Measurements from ENCODE around the gene HYAL3. TPM values are rescaled to one million over a fixed set of nuclear protein-coding genes. Genes with fewer than 3 reads are reported as not detected.
A peak's percentile ranks its signal among the peaks of the same experiment; 100 is the strongest.
"Not testable (repeated sequence)": the region's sequence is repeated elsewhere in the genome, so short reads cannot be mapped to it uniquely, and the experiment has no call there.

The HYAL3 gene
- total and polyA plus RNA-seq, 10 of the 15 experiments (the other 5 are each of a cell fraction or from before 2014, with no cell fraction given) = 0.37 to 4.2 (median 2.8) TPM

- Histone ChIP-seq H3K4me1 (ENCODE audit: control insufficient read depth, insufficient read depth, low read length) (peaks cover 55% of the 10 kb centered on the region), H3K27me3 (replicated peaks in 1 of 2; ENCODE audit: control insufficient read depth in 2 of 2, insufficient read depth in 2 of 2, low read length in 1 of 2) (no peaks in the 10 kb centered on the region), H3K27ac (ENCODE audit: control insufficient read depth, insufficient read depth) (no peak overlapping the region), H3K79me2 (ENCODE audit: control insufficient read depth, insufficient read depth, low read length) (peaks cover 83% of the 10 kb centered on the region), H3K4me3 (peak overlapping the region; percentile 70), H4K20me1 (ENCODE audit: control insufficient read depth, insufficient read depth) (peaks cover 23% of the 10 kb centered on the region), H3K4me2 (ENCODE audit: control insufficient read depth, insufficient read depth) (peak overlapping the region; percentile 94), H3K9me3 (replicated peaks; ENCODE audit: control insufficient read depth, insufficient read depth, low read length) (no peaks in the 10 kb centered on the region), H2AFZ (ENCODE audit: control insufficient read depth, low read depth, low read length) (no peak overlapping the region), H3K36me3 (ENCODE audit: control insufficient read depth in 2 of 2, insufficient read depth in 2 of 2, low read length in 1 of 2) (peaks cover 12% of the 10 kb centered on the region in 2 experiments; a peak in 3 of 4 replicates), H3K9ac (ENCODE audit: control insufficient read depth, insufficient read depth, low read length) (peak overlapping the region; percentile 73)
- CTCF ChIA-PET = interaction anchor here (1.0 to 3.6 kb wide), 2 partner anchors 18 to 27 kb away, joined by 3 to 42 read pairs; no protein-coding TSS in a partner anchor
- SMC1A ChIA-PET (ENCODE audit: uncharacterized antibody, unreplicated experiment) = no interaction called here
- BruUV-seq (replicated peaks) = no TSS peak
- no peak for TF ChIP-seq NR2F1 (conservative IDR thresholded peaks at IDR 0.05)
- TF ChIP-seq PML (IDR thresholded peaks at IDR 0.05; ENCODE audit: low read length) = no peak
- no peak for TF ChIP-seq EZH2 (IDR thresholded peaks at IDR 0.05; ENCODE audit: borderline replicate concordance, control insufficient read depth, low read depth, low read length)
- 89% methylated on average over 16 of the region's 16 CpGs for WGBS (ENCODE audit: insufficient coverage, insufficient replicate concordance, low lambda C conversion rate, missing lambda C conversion rate)
- DNase-seq (ENCODE audit: low read depth, low spot score) = no peak
- intact Hi-C loops (cut with micrococcal nuclease; ENCODE audit: unreplicated experiment) (no loop called here), in situ Hi-C loops (cut with MboI) (no loop called here)
- RAD21 ChIA-PET (ENCODE audit: unreplicated experiment) = no interaction called here
- no peak for FAIRE-seq
- ATAC-seq = no peak; the same call in 2 of the 3 replicates
- POLR2A ChIA-PET = interaction anchor here (1.7 kb wide), 1 partner anchor 10 kb away, joined by 7 read pairs; the partner anchor contains the start of gene GNAI2
Measured at GRCh38 chr3:50245251-50245745, 53.9 kb downstream of the HYAL3 start.

- DNase-seq (ENCODE audit: low read depth, low spot score); SMC1A ChIA-PET (ENCODE audit: uncharacterized antibody, unreplicated experiment); in situ Hi-C loops (cut with MboI); H2AFZ ChIP-seq (ENCODE audit: control insufficient read depth, low read depth, low read length); H3K9me3 ChIP-seq (replicated peaks; ENCODE audit: control insufficient read depth, insufficient read depth, low read length); BruUV-seq (replicated peaks); H3K9ac ChIP-seq (ENCODE audit: control insufficient read depth, insufficient read depth, low read length); H3K27ac ChIP-seq (ENCODE audit: control insufficient read depth, insufficient read depth); H3K27me3 ChIP-seq (replicated peaks in 1 of 2; ENCODE audit: control insufficient read depth in 2 of 2, insufficient read depth in 2 of 2, low read length in 1 of 2); H3K4me2 ChIP-seq (ENCODE audit: control insufficient read depth, insufficient read depth); FAIRE-seq; intact Hi-C loops (cut with micrococcal nuclease; ENCODE audit: unreplicated experiment); H3K4me3 ChIP-seq; ATAC-seq: not testable (repeated sequence)
- Histone ChIP-seq H3K36me3 (ENCODE audit: control insufficient read depth in 2 of 2, insufficient read depth in 2 of 2, low read length in 1 of 2) (peaks cover 11 to 12% of the 10 kb centered on the region in 2 experiments; a peak in 3 of 4 replicates), H3K79me2 (ENCODE audit: control insufficient read depth, insufficient read depth, low read length) (peaks cover 86% of the 10 kb centered on the region), H3K4me1 (ENCODE audit: control insufficient read depth, insufficient read depth, low read length) (peaks cover 58% of the 10 kb centered on the region), H4K20me1 (ENCODE audit: control insufficient read depth, insufficient read depth) (peaks cover 23% of the 10 kb centered on the region)
- ChIA-PET RAD21 (ENCODE audit: unreplicated experiment) (interaction anchor here (5.1 kb wide), 1 partner anchor 18 kb away, joined by 36 read pairs; no protein-coding TSS in a partner anchor), CTCF (interaction anchor here (0.6 to 3.6 kb wide), 4 partner anchors 9 to 79 kb away, joined by 3 to 42 read pairs (median 3); partner anchors contain the start of gene GNAI2), POLR2A (interaction anchor here (1.7 kb wide), 1 partner anchor 9 kb away, joined by 7 read pairs; the partner anchor contains the start of gene GNAI2)
- 91% methylated on average over 6 of the region's 6 CpGs for WGBS (ENCODE audit: insufficient coverage, insufficient replicate concordance, low lambda C conversion rate, missing lambda C conversion rate)
Measured at GRCh38 chr3:50244813-50245212, 54.4 kb downstream of the HYAL3 start.

Data from GM12878 (cell line).